NCI-H82 treated with DMSO at 0.1 percent for 48 hours (cell line): ENCODE data around the gene PIK3CB.
"Not testable (repeated sequence)": the region's sequence is repeated elsewhere in the genome, so short reads cannot be mapped to it uniquely, and the experiment has no call there.

Source experiments
- DNase-seq: peaks from one replicate; lab custom pipeline; 2025; ENCODE audit not compliant: unreplicated experiment; lab: John Stamatoyannopoulos, UW

PIK3CB gene

GRCh38 chr3:138848696-138849095, 14.0 kb upstream of the PIK3CB start:
- DNase-seq: no peak

DNA sequence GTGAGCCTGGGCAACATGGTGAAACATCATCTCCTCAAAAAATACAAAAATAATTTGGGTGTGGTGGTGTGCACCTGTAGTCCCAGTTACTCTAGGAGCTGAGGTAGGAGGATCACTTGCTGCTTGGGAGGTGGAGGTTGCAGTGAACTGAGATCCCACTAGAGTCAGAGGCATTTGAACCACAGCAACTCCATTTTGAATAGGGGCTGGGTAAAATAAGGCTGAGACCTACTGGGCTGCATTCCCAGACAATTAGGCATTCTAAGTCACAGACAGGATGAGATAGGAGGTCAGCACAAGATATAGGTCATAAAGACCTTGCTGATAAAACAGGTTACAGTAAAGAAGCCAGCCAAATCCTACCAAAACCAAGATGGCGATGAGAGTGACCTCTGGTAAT, 12.1 kb upstream of the PIK3CB start:
- DNase-seq: not testable (repeated sequence)

- DNase-seq: no peak
These were observed 11.6 kb upstream of the PIK3CB start for GRCh38 chr3:138846262-138846791.

DNA sequence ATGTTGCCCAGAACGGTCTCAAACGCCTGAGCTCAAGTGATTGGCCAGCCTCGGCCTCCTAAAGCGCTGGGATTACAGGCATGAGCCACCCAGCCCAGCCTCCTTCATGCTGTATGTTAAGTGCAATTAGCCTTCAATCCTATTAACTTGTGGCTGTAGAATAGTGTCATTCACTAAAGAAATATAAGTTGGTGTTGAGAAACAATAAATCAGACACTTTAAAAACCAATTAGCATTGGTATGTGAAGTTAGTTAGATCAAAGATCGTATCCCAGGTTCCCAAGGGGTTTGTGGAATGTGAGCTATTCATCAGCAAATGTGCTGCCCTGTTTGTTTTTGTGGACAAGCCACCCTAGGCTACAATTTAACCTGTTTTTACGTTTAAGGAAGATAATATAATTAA, 11.0 kb upstream of the PIK3CB start:
- DNase-seq: no peak

DNA sequence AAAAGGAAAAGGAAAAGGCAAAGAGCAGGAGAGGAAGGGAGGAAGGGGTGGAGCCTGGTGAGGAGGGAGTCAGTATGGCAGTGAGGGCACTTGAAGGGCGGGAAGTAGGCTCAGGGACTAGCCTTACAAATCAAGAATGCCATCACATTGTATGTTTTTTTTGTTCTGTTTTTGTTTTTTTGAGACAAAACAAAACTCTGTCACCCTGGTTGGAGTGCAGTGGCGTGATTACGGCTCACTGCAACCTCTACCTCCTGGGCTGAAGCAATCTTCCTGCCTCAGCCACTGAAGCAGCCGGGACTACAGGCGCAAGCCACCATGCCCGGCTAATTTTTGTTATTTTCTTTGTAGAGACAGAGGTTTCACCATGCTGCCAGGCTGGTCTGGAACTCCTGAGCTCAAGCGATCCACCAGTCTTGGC, 10.5 kb upstream of the PIK3CB start:
- no peak for DNase-seq

DNA sequence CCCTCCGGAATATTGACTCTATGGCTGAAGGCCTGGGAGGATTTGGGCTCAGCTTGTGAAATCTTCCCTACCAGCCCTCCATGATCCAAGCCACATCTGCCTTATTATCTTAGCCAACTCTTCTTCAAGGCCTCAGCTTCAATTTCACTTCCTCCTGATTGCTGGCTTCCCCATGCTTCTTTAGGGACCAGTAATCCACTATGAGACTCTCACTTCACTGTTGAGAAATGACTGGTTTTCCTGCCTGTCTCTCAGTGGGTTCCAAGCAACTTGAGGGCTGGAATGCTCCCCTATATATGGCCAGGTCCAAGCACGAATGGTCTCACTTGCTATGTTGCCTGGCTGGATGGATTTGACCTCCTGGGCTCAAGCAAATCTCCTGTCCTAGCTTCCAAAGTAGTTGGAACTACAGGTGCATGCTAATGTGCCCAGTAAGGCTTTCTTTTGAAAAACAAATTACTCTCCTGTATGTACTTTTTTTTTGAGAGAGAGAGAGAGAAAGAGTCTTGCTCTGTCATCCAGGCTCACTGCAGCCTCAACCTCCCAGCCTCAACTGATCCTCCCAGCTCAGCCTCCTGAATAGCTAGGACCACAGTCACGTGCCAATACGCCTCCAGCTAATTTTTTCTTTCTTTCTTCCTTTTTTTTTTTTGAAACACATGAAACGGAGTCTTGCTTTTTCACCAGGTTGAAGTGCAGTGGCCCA, 7.9 kb upstream of the PIK3CB start:
- DNase-seq: no peak

- DNase-seq: not testable (repeated sequence)
These were observed 3.7 kb upstream of the PIK3CB start for GRCh38 chr3:138838385-138838784.

DNA sequence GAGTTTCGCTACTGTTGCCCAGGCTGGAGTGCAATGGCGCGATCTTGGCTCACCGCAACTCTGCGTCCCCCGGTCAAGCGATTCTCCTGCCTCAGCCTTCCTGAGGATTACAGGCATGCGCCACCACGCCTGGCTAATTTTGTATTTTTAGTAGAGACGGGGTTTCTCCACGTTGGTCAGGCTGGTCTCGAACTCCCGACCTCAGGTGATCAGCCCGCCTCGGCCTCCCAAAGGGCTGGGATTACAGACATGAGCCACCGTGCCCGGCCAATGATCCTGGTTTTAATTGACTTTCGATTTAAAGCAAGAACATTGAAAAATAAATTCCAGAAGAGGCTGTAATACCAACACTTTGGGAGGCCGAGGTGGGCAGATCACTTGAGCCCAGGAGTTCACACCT, 1.1 kb upstream of the PIK3CB start:
- DNase-seq: not testable (repeated sequence)

GRCh38 chr3:138835397-138835757, 649 bp upstream of the PIK3CB start:
- DNase-seq: no peak

GRCh38 chr3:138833899-138834595, 681 bp downstream of the PIK3CB start:
- DNase-seq: no peak

- DNase-seq: not testable (repeated sequence)
These were observed 2.2 kb downstream of the PIK3CB start for GRCh38 chr3:138832473-138833057.

DNA sequence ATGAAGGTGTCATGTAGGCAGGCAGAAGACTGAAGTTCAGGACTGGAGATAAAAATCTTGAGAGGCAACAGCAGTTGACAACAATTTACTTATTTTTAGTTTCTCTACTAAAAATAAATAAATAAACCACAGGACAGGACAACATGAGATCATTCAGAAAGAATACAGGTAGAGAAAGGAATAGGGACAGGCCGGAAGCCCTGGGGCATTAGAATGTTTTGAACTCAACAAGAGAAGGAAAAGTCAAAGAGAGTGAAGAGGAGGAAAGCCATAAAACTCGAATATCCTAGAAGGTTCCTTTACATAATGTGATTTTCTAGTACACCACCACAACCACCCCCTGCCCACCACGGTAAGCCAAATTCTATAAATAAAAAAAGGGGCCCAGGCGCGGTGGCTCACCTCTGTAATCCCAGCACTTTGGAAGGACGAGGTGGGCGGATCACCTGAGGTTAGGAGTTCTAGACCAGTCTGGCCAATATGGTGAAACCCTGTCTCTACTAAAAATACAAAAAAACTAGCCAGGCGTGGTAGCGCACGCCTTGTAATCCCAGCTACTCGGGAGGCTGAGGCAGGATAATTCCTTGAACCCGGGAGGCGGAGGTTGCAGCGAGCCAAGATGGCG, 4.7 kb downstream of the PIK3CB start:
- no peak for DNase-seq

- DNase-seq: no peak
These were observed 5.6 kb downstream of the PIK3CB start for GRCh38 chr3:138829097-138829496.

- DNase-seq: no peak
These were observed 7.5 kb downstream of the PIK3CB start for GRCh38 chr3:138827222-138827621.

DNA sequence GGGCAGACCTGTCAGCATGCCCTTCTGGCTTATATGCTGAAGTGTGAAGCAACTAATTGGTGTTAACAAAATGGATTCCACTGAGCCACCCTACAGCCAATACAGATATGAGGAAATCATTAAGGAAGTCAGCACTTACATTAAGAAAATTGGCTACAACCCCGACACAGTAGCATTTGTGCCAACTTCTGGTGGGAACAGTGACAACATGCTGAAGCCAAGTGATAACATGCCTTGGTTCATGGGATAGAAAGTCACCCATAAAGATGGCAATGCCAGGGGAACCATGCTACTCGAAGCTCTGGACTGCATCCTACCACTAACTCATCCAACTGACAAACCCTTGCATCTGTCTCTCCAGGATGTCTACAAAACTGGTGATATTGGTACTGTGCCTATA, 9.4 kb downstream of the PIK3CB start:
- DNase-seq: no peak

GRCh38 chr3:138824114-138824506, 10.6 kb downstream of the PIK3CB start:
- peak; percentile 90 for DNase-seq

- DNase-seq: not testable (repeated sequence)
These were observed 14.3 kb downstream of the PIK3CB start for GRCh38 chr3:138820379-138820778.

- no peak for DNase-seq
These were observed 16.4 kb downstream of the PIK3CB start for GRCh38 chr3:138818185-138818860.

- no peak for DNase-seq
These were observed 17.0 kb downstream of the PIK3CB start for GRCh38 chr3:138817695-138818094.

DNA sequence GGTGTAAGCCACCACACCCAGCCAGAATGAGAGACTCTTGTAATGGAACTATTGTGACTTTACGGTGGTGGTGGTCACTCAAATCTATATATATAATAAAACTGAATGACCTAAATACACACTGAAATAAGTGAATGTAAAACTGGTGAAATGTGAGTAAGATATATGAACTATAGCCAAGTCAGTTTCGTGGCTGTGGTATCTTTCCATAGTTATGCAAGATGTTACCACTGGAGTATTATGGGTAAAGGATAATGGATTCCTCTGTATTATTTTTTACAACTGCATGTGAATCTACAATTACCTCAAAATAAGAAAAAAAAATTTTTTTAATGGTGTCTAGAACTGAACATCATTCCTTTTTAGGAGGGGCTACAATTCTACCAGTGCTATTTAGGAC, 21.9 kb downstream of the PIK3CB start:
- DNase-seq: no peak
